Activated T-cell treated with anti-CD3 and anti-CD28 coated beads, Interleukin-2, amount 50 U/mL, for 24 hours (primary cell): ENCODE data around the gene CHST11.

Source experiments
- DNase-seq: peaks from one replicate; pipeline ENCODE4 v3.0.0-alpha.2; 2020
- H3K27ac Mint-ChIP-seq: 2 replicates; pipeline ENCODE4 v1.8.0; 2020; ENCODE audit warnings: mild to moderate bottlenecking, mixed read lengths
- H3K27me3 Mint-ChIP-seq: 2 replicates; pipeline ENCODE4 v1.8.0; 2020; ENCODE audit warnings: mixed read lengths
- H3K36me3 Mint-ChIP-seq: 2 replicates; pipeline ENCODE4 v1.8.0; 2020; ENCODE audit warnings: low read depth, mixed read lengths
- H3K4me1 Mint-ChIP-seq: 2 replicates; pipeline ENCODE4 v1.8.0; 2020; ENCODE audit warnings: low read depth, mixed read lengths
- H3K4me3 Mint-ChIP-seq: 2 replicates; pipeline ENCODE4 v1.8.0; 2020; ENCODE audit warnings: mild to moderate bottlenecking, moderate library complexity, mixed read lengths
- H3K9me3 Mint-ChIP-seq: 2 replicates; pipeline ENCODE4 v1.8.0; 2020; ENCODE audit warnings: mixed read lengths

Gene CHST11

GRCh38 chr12:104672501-104673265 is 215.9 kb downstream of the CHST11 start:
- Mint-ChIP-seq H3K4me3 (no peak overlapping the region), H3K4me1 (peaks cover 72% of the 10 kb centered on the region), H3K27me3 (no peaks in the 10 kb centered on the region), H3K9me3 (no peaks in the 10 kb centered on the region), H3K36me3 (peaks cover 5% of the 10 kb centered on the region), H3K27ac (peak overlapping the region; percentile 94)
- DNase-seq = peak; percentile 45

- no peaks in the 10 kb centered on the region for H3K27me3 Mint-ChIP-seq
- peak overlapping the region; percentile 78 for H3K27ac Mint-ChIP-seq
- no peak for DNase-seq
- no peak overlapping the region for H3K4me3 Mint-ChIP-seq
- H3K9me3 Mint-ChIP-seq = no peaks in the 10 kb centered on the region
- peaks cover 5% of the 10 kb centered on the region for H3K36me3 Mint-ChIP-seq
- H3K4me1 Mint-ChIP-seq = peaks cover 70% of the 10 kb centered on the region
Measured at GRCh38 chr12:104673294-104673693, 216.5 kb downstream of the CHST11 start.

GRCh38 chr12:104673696-104674482 is 217.1 kb downstream of the CHST11 start:
- Mint-ChIP-seq H3K9me3 (no peaks in the 10 kb centered on the region), H3K4me1 (peaks cover 67% of the 10 kb centered on the region), H3K4me3 (no peak overlapping the region), H3K36me3 (peaks cover 5% of the 10 kb centered on the region), H3K27me3 (no peaks in the 10 kb centered on the region), H3K27ac (peak overlapping the region; percentile 78)
- DNase-seq = no peak

- H3K4me3 Mint-ChIP-seq = no peak overlapping the region
- H3K36me3 Mint-ChIP-seq = peaks cover 5% of the 10 kb centered on the region
- H3K4me1 Mint-ChIP-seq = peaks cover 63% of the 10 kb centered on the region
Measured at GRCh38 chr12:104676636-104677035, 219.9 kb downstream of the CHST11 start.

GRCh38 chr12:104677441-104678089 is 220.8 kb downstream of the CHST11 start:
- H3K27me3 Mint-ChIP-seq = no peaks in the 10 kb centered on the region
- no peaks in the 10 kb centered on the region for H3K9me3 Mint-ChIP-seq
- no peak overlapping the region for H3K4me3 Mint-ChIP-seq
- peaks cover 5% of the 10 kb centered on the region for H3K36me3 Mint-ChIP-seq
- peaks cover 61% of the 10 kb centered on the region for H3K4me1 Mint-ChIP-seq
- H3K27ac Mint-ChIP-seq = no peak overlapping the region
- DNase-seq = no peak

More at GRCh38 chr12:104676636-104677035, 219.9 kb downstream of the CHST11 start:
- DNase-seq = peak; percentile 12
- Mint-ChIP-seq H3K27ac (no peak overlapping the region), H3K27me3 (no peaks in the 10 kb centered on the region), H3K9me3 (no peaks in the 10 kb centered on the region)

GRCh38 chr12:104680070-104680469 is 223.3 kb downstream of the CHST11 start:
- Mint-ChIP-seq H3K4me1 (peaks cover 62% of the 10 kb centered on the region), H3K4me3 (no peak overlapping the region), H3K27ac (peak overlapping the region; percentile 86), H3K9me3 (no peaks in the 10 kb centered on the region), H3K36me3 (no peaks in the 10 kb centered on the region), H3K27me3 (no peaks in the 10 kb centered on the region)
- peak; percentile 46 for DNase-seq

GRCh38 chr12:104680491-104680890 is 223.7 kb downstream of the CHST11 start:
- Mint-ChIP-seq H3K9me3 (no peaks in the 10 kb centered on the region), H3K27me3 (no peaks in the 10 kb centered on the region), H3K27ac (peak overlapping the region; percentile 86), H3K36me3 (no peaks in the 10 kb centered on the region), H3K4me3 (no peak overlapping the region), H3K4me1 (peaks cover 66% of the 10 kb centered on the region)
- no peak for DNase-seq

- H3K4me1 Mint-ChIP-seq = peaks cover 72% of the 10 kb centered on the region
Measured at GRCh38 chr12:104681012-104681690, 224.4 kb downstream of the CHST11 start.

GRCh38 chr12:104682790-104683279 is 226.1 kb downstream of the CHST11 start:
- H3K36me3 Mint-ChIP-seq = peaks cover 5% of the 10 kb centered on the region
- no peaks in the 10 kb centered on the region for H3K9me3 Mint-ChIP-seq

More at GRCh38 chr12:104681012-104681690, 224.4 kb downstream of the CHST11 start:
- Mint-ChIP-seq H3K4me3 (peak overlapping the region; percentile 37), H3K27me3 (no peaks in the 10 kb centered on the region), H3K9me3 (no peaks in the 10 kb centered on the region), H3K27ac (peak overlapping the region; percentile 86), H3K36me3 (peaks cover 2% of the 10 kb centered on the region)
- DNase-seq = no peak

GRCh38 chr12:104683831-104684503 is 227.2 kb downstream of the CHST11 start:
- no peak overlapping the region for H3K4me3 Mint-ChIP-seq
- H3K4me1 Mint-ChIP-seq = peaks cover 85% of the 10 kb centered on the region
- DNase-seq = peak; percentile 12
- H3K36me3 Mint-ChIP-seq = peaks cover 5% of the 10 kb centered on the region
- H3K27me3 Mint-ChIP-seq = no peaks in the 10 kb centered on the region
- H3K27ac Mint-ChIP-seq = peak overlapping the region; percentile 28
- no peaks in the 10 kb centered on the region for H3K9me3 Mint-ChIP-seq

More at GRCh38 chr12:104682790-104683279, 226.1 kb downstream of the CHST11 start:
- peaks cover 79% of the 10 kb centered on the region for H3K4me1 Mint-ChIP-seq
- no peaks in the 10 kb centered on the region for H3K27me3 Mint-ChIP-seq
- H3K4me3 Mint-ChIP-seq = peak overlapping the region; percentile 79
- H3K27ac Mint-ChIP-seq = peak overlapping the region; percentile 88
- DNase-seq = peak; percentile 73

GRCh38 chr12:104684884-104685283 is 228.1 kb downstream of the CHST11 start:
- peaks cover 7% of the 10 kb centered on the region for H3K36me3 Mint-ChIP-seq
- no peak overlapping the region for H3K4me3 Mint-ChIP-seq
- no peaks in the 10 kb centered on the region for H3K27me3 Mint-ChIP-seq
- H3K27ac Mint-ChIP-seq = no peak overlapping the region
- no peak for DNase-seq
- no peaks in the 10 kb centered on the region for H3K9me3 Mint-ChIP-seq
- H3K4me1 Mint-ChIP-seq = peaks cover 84% of the 10 kb centered on the region

GRCh38 chr12:104685366-104685765 is 228.6 kb downstream of the CHST11 start:
- DNase-seq = no peak
- H3K9me3 Mint-ChIP-seq = no peaks in the 10 kb centered on the region
- H3K36me3 Mint-ChIP-seq = peaks cover 8% of the 10 kb centered on the region
- no peak overlapping the region for H3K4me3 Mint-ChIP-seq
- H3K27ac Mint-ChIP-seq = no peak overlapping the region
- no peaks in the 10 kb centered on the region for H3K27me3 Mint-ChIP-seq
- peaks cover 81% of the 10 kb centered on the region for H3K4me1 Mint-ChIP-seq

- peaks cover 13% of the 10 kb centered on the region for H3K36me3 Mint-ChIP-seq
- H3K4me1 Mint-ChIP-seq = peaks cover 78% of the 10 kb centered on the region
- peak overlapping the region; percentile 85 for H3K27ac Mint-ChIP-seq
- no peaks in the 10 kb centered on the region for H3K9me3 Mint-ChIP-seq
- no peak for DNase-seq
- H3K4me3 Mint-ChIP-seq = peak overlapping the region; percentile 23
- no peaks in the 10 kb centered on the region for H3K27me3 Mint-ChIP-seq
Measured at GRCh38 chr12:104686196-104686595, 229.4 kb downstream of the CHST11 start.
